ENCODE measurements around the gene OR51E1. TPM values are rescaled to one million over a fixed set of nuclear protein-coding genes. Genes with fewer than 3 reads are reported as not detected.

OR51E1 gene
- total and polyA plus RNA-seq, 9 of the 15 experiments (the other 6 are each of a cell fraction or from before 2014, with no cell fraction given): 0.03 to 0.04 TPM; not detected in 7

DNA sequence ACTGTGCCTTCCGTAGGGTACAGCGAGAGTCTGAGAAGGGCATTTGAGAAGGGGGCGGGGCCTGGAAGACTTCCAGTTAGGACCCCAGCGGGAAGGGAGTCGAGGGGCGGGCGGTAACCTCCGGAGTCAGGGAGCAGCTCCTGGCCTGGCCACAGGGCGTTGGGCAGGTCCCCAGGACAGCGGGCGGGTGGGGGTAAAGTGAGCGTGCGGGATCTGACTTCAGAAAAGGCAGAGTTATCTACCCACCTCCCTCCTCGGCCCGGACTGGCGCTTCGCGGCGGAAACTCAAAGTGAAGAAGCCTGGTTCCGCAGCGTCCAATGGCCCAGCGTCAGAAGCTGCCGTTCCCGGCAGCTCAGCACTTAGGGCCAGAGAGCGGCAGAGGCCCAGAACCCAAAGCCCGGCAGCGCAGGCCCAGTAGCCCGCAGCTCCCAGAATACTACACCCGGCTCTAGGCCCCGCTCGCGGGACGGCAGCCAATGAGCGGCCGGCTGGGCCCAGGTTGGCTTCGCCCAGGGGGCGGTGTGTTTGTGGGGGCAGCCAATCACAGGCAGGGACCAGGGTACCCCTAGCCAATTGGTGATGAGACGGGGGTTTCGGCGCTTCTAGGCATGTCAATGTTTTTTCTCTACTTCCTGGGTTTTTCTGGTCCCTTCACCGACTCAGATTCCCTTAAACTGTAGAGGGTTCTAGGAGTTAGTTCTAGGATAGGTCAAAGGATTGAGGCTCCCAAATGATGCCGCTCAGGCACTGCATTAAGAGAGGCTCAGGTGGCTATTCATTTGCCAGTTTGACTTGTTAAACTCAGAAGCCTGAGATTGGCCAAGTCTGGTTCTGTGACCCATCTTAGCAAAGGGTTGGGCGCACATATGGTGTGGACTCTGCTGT is 35.8 kb upstream of the OR51E1 start, which contains the start of gene TRIM68 (continued):
- TF ChIP-seq, protein P1, sequence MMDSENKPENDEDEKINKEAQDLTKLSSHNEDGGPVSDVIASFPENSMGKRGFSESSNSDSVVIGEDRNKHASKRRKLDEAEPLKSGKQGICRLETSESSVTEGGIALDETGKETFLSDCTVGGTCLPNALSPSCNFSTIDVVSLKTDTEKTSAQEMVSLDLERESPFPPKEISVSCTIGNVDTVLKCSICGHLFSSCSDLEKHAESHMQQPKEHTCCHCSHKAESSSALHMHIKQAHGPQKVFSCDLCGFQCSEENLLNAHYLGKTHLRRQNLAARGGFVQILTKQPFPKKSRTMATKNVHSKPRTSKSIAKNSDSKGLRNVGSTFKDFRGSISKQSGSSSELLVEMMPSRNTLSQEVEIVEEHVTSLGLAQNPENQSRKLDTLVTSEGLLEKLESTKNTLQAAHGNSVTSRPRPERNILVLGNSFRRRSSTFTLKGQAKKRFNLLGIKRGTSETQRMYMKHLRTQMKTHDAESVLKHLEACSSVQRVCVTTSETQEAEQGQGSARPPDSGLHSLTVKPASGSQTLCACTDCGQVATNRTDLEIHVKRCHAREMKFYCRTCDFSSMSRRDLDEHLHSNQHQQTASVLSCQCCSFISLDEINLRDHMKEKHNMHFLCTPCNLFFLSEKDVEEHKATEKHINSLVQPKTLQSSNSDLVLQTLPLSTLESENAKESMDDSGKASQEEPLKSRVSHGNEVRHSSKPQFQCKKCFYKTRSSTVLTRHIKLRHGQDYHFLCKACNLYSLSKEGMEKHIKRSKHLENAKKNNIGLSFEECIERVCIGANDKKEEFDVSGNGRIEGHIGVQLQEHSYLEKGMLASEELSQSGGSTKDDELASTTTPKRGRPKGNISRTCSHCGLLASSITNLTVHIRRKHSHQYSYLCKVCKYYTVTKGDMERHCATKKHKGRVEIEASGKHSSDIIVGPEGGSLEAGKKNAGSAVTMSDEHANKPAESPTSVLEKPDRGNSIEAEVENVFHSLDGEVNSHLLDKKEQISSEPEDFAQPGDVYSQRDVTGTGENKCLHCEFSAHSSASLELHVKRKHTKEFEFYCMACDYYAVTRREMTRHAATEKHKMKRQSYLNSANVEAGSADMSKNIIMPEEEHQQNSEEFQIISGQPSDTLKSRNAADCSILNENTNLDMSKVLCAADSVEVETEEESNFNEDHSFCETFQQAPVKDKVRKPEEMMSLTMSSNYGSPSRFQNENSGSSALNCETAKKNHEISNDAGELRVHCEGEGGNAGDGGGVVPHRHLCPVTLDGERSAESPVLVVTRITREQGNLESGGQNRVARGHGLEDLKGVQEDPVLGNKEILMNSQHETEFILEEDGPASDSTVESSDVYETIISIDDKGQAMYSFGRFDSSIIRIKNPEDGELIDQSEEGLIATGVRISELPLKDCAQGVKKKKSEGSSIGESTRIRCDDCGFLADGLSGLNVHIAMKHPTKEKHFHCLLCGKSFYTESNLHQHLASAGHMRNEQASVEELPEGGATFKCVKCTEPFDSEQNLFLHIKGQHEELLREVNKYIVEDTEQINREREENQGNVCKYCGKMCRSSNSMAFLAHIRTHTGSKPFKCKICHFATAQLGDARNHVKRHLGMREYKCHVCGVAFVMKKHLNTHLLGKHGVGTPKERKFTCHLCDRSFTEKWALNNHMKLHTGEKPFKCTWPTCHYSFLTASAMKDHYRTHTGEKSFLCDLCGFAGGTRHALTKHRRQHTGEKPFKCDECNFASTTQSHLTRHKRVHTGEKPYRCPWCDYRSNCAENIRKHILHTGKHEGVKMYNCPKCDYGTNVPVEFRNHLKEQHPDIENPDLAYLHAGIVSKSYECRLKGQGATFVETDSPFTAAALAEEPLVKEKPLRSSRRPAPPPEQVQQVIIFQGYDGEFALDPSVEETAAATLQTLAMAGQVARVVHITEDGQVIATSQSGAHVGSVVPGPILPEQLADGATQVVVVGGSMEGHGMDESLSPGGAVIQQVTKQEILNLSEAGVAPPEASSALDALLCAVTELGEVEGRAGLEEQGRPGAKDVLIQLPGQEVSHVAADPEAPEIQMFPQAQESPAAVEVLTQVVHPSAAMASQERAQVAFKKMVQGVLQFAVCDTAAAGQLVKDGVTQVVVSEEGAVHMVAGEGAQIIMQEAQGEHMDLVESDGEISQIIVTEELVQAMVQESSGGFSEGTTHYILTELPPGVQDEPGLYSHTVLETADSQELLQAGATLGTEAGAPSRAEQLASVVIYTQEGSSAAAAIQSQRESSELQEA (IDR thresholded peaks at IDR 0.05; ENCODE audit: low read depth): no peak
- TF ChIP-seq, protein P2, sequence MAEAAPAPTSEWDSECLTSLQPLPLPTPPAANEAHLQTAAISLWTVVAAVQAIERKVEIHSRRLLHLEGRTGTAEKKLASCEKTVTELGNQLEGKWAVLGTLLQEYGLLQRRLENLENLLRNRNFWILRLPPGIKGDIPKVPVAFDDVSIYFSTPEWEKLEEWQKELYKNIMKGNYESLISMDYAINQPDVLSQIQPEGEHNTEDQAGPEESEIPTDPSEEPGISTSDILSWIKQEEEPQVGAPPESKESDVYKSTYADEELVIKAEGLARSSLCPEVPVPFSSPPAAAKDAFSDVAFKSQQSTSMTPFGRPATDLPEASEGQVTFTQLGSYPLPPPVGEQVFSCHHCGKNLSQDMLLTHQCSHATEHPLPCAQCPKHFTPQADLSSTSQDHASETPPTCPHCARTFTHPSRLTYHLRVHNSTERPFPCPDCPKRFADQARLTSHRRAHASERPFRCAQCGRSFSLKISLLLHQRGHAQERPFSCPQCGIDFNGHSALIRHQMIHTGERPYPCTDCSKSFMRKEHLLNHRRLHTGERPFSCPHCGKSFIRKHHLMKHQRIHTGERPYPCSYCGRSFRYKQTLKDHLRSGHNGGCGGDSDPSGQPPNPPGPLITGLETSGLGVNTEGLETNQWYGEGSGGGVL (CRISPR knock-in tag; IDR thresholded peaks at IDR 0.05): no peak
- TF ChIP-seq ZNF561 (CRISPR knock-in tag; conservative IDR thresholded peaks at IDR 0.05) (no peak), RBM15 (IDR thresholded peaks at IDR 0.05; ENCODE audit: insufficient read depth, low read length) (no peak), ZNF197 (CRISPR knock-in tag; IDR thresholded peaks at IDR 0.05; ENCODE audit: low read depth) (no peak), ZNF444 (CRISPR knock-in tag; IDR thresholded peaks at IDR 0.05) (no peak), NRF1 (conservative IDR thresholded peaks at IDR 0.05 in 1 of 2, IDR thresholded peaks at IDR 0.05 in 1 of 2) (peak; percentile 91 to 92), E2F3 (CRISPR knock-in tag; IDR thresholded peaks at IDR 0.05) (no peak), PCBP2 (IDR thresholded peaks at IDR 0.05; ENCODE audit: low read depth, low read length, poor library complexity, severe bottlenecking) (no peak), HDGF (IDR thresholded peaks at IDR 0.05) (no peak), DNMT1 (IDR thresholded peaks at IDR 0.05) (no peak), MCM5 (IDR thresholded peaks at IDR 0.05; ENCODE audit: low read depth) (no peak)
- TF ChIP-seq, protein P3, sequence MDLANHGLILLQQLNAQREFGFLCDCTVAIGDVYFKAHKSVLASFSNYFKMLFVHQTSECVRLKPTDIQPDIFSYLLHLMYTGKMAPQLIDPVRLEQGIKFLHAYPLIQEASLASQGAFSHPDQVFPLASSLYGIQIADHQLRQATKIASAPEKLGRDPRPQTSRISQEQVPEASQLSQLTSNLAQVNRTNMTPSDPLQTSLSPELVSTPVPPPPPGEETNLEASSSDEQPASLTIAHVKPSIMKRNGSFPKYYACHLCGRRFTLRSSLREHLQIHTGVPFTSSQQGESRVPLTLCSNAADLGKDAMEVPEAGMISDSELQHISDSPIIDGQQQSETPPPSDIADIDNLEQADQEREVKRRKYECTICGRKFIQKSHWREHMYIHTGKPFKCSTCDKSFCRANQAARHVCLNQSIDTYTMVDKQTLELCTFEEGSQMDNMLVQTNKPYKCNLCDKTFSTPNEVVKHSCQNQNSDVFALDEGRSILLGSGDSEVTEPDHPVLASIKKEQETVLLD (IDR thresholded peaks at IDR 0.05): no peak
- TF ChIP-seq, protein P4, sequence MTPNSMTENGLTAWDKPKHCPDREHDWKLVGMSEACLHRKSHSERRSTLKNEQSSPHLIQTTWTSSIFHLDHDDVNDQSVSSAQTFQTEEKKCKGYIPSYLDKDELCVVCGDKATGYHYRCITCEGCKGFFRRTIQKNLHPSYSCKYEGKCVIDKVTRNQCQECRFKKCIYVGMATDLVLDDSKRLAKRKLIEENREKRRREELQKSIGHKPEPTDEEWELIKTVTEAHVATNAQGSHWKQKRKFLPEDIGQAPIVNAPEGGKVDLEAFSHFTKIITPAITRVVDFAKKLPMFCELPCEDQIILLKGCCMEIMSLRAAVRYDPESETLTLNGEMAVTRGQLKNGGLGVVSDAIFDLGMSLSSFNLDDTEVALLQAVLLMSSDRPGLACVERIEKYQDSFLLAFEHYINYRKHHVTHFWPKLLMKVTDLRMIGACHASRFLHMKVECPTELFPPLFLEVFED (CRISPR knock-in tag; conservative IDR thresholded peaks at IDR 0.05): no peak

Measured in K562 (cell line).